NT2/D1 (cell line): Measurements from ENCODE around the gene CCDC102B.

Experiments
- SUZ12 ChIP-seq: IDR thresholded peaks from 2 replicates; pipeline ENCODE4 v1.6.1; 2011; ENCODE audit not compliant: insufficient read length, insufficient read depth; ENCODE audit errors: extremely low read depth
- YY1 ChIP-seq: IDR thresholded peaks from 2 replicates; pipeline ENCODE4 v1.6.1; 2011; ENCODE audit not compliant: insufficient read length, insufficient read depth

- TF ChIP-seq YY1 (no peak), SUZ12 (no peak)
Measured at GRCh38 chr18:68772268-68772667, 25.6 kb upstream of the CCDC102B start.
